CD4-positive, alpha-beta T cell (primary cell): ENCODE data around the gene MARCHF3. TPM values are rescaled to one million over a fixed set of nuclear protein-coding genes. Genes with fewer than 3 reads are reported as not detected.

ENCODE experiments used
- ATAC-seq: fragments of 200-7000 bp; cut with Tn5 transposase; one replicate; pipeline ENCODE4 v1.10.0; 2022; ENCODE audit warnings: mild to moderate bottlenecking; ENCODE audit not compliant: poor library complexity
- CTCF ChIA-PET: fragments of 350-600 bp; sonication (Branson Sonifier 250); formaldehyde crosslinking; loops from one replicate; lab custom pipeline; 2021; ENCODE audit warnings: antibody characterized with exemption, inconsistent platforms; lab: Charles Lee
- POLR2A ChIA-PET: fragments of 350-600 bp; sonication (Branson Sonifier 250); formaldehyde crosslinking; loops from one replicate; lab custom pipeline; 2021; ENCODE audit warnings: antibody characterized with exemption, inconsistent platforms; lab: Charles Lee
- DNase-seq, 14 experiments: peaks; one replicate each; pipeline ENCODE4 v3.0.0-alpha.2; 2013 to 2020; ENCODE audit warnings: mixed read lengths in 2 of 14
- H3K27ac ChIP-seq, 2 donors: one replicate each; pipeline versions ENCODE4 v1.5.1 to v1.7.0; 2013; ENCODE audit warnings: low read length in 2 of 2, low read depth in 1 of 2, mild to moderate bottlenecking in 1 of 2
- H3K27me3 ChIP-seq, 2 experiments: 1 replicate in 1 of 2; 2 replicates in 1 of 2; pipeline versions ENCODE4 v1.6.1 to v1.7.0; 2013; ENCODE audit warnings: low read length in 2 of 2, control low read depth in 1 of 2, mild to moderate bottlenecking in 1 of 2, moderate library complexity in 1 of 2; ENCODE audit not compliant: insufficient read depth in 2 of 2, control insufficient read depth in 1 of 2
- H3K36me3 ChIP-seq: one replicate; pipeline ENCODE4 v1.6.1; 2013; ENCODE audit warnings: low read length, control low read depth; ENCODE audit not compliant: insufficient read depth
- H3K4me1 ChIP-seq: one replicate; pipeline ENCODE4 v1.6.1; 2013; ENCODE audit warnings: low read length, control low read depth; ENCODE audit not compliant: insufficient read depth
- H3K4me3 ChIP-seq: one replicate; pipeline ENCODE4 v1.5.1; 2013; ENCODE audit warnings: mild to moderate bottlenecking, low read length, moderate library complexity
- H3K9me3 ChIP-seq, 2 experiments: 1 replicate in 1 of 2; 2 replicates in 1 of 2; pipeline versions ENCODE4 v1.6.1 to v1.7.0; 2013; ENCODE audit warnings: low read length in 2 of 2, mild to moderate bottlenecking in 2 of 2, control low read depth in 1 of 2, moderate library complexity in 1 of 2; ENCODE audit not compliant: control insufficient read depth in 1 of 2, insufficient read depth in 1 of 2
- H3K27ac Mint-ChIP-seq: one replicate; pipeline ENCODE4 v1.8.0; 2020; ENCODE audit warnings: mixed read lengths
- H3K27me3 Mint-ChIP-seq: one replicate; pipeline ENCODE4 v1.8.0; 2021; ENCODE audit warnings: mixed read lengths
- H3K36me3 Mint-ChIP-seq: one replicate; pipeline ENCODE4 v1.8.0; 2021; ENCODE audit warnings: low read depth, mixed read lengths
- H3K4me1 Mint-ChIP-seq: one replicate; pipeline ENCODE4 v1.8.0; 2021; ENCODE audit warnings: low read depth, mixed read lengths
- H3K4me3 Mint-ChIP-seq: one replicate; pipeline ENCODE4 v1.8.0; 2020; ENCODE audit warnings: mild to moderate bottlenecking, mixed read lengths
- H3K9me3 Mint-ChIP-seq: one replicate; pipeline ENCODE4 v1.8.0; 2020; ENCODE audit warnings: mixed read lengths
- intact Hi-C, 2 experiments: fragments of 100-400 bp; cut with DNase I in 1 of 2; cut with micrococcal nuclease in 1 of 2; formaldehyde crosslinking; loops; one replicate each; pipeline versions ENCODE4 v1.15.1 to v1.9.0; 2023 to 2025; cut with DNase I, micrococcal nuclease
- total RNA-seq, 174 experiments: library from RNA in 2 of 174; stranded (reverse) in 2 of 174; gene quantifications; one replicate each; pipeline ENCODE4 v1.2.3 and lab custom pipeline; 2021 to 2026
- TF ChIP-seq, protein P1 (sequence below): fragments of 200-600 bp; IDR thresholded peaks from one replicate; pipeline ENCODE4 v1.8.0; 2022; ENCODE audit warnings: antibody characterized with exemption, mild to moderate bottlenecking

MARCHF3 gene
- total RNA-seq, 2 experiments from 2014 or later = 5.2 to 6.2 TPM

DNA sequence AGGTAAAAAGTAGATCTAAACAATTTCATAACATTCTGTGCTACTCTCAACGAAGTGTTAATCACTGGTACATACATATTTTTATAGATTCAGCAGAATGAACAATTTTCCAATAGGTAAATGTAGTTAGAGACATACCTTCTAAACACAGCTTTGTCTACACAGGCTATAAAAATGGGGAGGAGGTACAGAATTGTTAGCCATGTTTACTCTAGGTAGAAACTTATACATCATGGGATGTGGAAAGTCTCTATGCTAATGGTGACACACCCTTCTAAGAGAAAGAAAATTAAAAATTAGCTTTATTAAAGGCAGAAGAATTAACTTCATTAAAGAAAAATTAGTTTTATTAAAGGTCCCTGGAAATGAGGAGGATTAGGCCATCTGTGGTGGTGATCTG lies 31.2 kb upstream of the MARCHF3 start:
- TF ChIP-seq, protein P1, sequence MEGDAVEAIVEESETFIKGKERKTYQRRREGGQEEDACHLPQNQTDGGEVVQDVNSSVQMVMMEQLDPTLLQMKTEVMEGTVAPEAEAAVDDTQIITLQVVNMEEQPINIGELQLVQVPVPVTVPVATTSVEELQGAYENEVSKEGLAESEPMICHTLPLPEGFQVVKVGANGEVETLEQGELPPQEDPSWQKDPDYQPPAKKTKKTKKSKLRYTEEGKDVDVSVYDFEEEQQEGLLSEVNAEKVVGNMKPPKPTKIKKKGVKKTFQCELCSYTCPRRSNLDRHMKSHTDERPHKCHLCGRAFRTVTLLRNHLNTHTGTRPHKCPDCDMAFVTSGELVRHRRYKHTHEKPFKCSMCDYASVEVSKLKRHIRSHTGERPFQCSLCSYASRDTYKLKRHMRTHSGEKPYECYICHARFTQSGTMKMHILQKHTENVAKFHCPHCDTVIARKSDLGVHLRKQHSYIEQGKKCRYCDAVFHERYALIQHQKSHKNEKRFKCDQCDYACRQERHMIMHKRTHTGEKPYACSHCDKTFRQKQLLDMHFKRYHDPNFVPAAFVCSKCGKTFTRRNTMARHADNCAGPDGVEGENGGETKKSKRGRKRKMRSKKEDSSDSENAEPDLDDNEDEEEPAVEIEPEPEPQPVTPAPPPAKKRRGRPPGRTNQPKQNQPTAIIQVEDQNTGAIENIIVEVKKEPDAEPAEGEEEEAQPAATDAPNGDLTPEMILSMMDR = no peak
- H3K36me3 Mint-ChIP-seq = peaks cover 38% of the 10 kb centered on the region
- Histone ChIP-seq H3K27ac (no peak overlapping the region), H3K27me3 (no peaks in the 10 kb centered on the region), H3K4me3 (no peak overlapping the region), H3K4me1 (no peaks in the 10 kb centered on the region), H3K36me3 (peaks cover 6% of the 10 kb centered on the region), H3K9me3 (no peaks in the 10 kb centered on the region)
- H3K9me3 Mint-ChIP-seq = no peaks in the 10 kb centered on the region
- H3K27ac Mint-ChIP-seq = no peak overlapping the region
- DNase-seq = no peak
- no peaks in the 10 kb centered on the region for H3K27me3 Mint-ChIP-seq
- no peak overlapping the region for H3K4me3 Mint-ChIP-seq
- ChIA-PET POLR2A (no interaction called here), CTCF (no interaction called here)
- intact Hi-C loops = no loop called here
- peaks cover 4% of the 10 kb centered on the region for H3K4me1 Mint-ChIP-seq
- no peak for ATAC-seq

DNA sequence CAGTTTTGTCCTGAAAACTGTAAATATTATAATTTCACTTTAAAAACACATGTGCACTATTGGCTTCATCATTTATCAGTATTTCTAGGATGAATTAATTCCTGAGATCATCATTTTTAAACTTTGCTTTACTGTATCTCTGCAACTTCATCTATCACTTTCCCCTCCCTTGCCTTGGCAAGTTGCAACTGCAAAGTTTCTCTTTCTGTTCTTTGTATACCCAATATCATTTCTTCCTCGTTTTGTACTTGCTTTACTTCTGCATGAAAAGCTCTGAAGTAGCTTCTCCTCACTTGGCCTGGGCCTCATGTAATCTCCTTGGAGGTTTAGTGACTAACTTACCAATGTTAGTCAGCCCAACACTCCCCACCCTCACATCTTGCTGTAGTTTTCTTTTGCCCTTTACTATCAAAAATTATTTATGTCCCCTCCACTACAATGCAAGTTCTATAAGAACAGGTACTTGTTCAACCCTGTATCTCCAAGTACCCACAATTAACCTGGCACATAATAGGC lies 30.2 kb upstream of the MARCHF3 start:
- H3K36me3 Mint-ChIP-seq = peaks cover 48% of the 10 kb centered on the region
- no peak overlapping the region for H3K4me3 ChIP-seq
- intact Hi-C loops = no loop called here
- TF ChIP-seq, protein P1 = no peak
- ChIA-PET CTCF (no interaction called here), POLR2A (no interaction called here)
- no peaks in the 10 kb centered on the region for H3K27me3 ChIP-seq
- ATAC-seq (no peak), DNase-seq (no peak)
- H3K27ac Mint-ChIP-seq = no peak overlapping the region
- H3K9me3 ChIP-seq = no peaks in the 10 kb centered on the region
- no peaks in the 10 kb centered on the region for H3K4me1 ChIP-seq
- H3K27me3 Mint-ChIP-seq = no peaks in the 10 kb centered on the region
- H3K36me3 ChIP-seq = peaks cover 15% of the 10 kb centered on the region
- peaks cover 4% of the 10 kb centered on the region for H3K4me1 Mint-ChIP-seq
- no peak overlapping the region for H3K4me3 Mint-ChIP-seq
- no peak overlapping the region for H3K27ac ChIP-seq
- H3K9me3 Mint-ChIP-seq = no peaks in the 10 kb centered on the region

DNA sequence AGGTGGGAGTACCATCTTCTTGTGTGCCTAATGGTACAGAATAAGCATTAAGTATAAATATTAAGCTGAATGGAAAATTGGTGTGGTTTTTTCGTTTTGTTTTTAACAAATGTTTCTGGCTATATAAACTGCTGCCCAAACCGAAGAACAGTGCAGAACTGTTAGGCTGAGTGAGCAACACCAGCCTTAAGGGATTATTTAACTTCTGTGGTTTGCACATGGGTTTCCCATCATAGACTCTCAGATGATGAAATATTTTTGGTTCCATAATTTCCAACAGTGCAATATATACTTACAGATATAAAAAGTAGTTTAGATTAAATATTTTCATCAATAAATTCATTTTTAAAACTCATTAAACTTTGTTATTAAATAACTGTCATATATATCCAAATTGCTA lies 26.5 kb upstream of the MARCHF3 start:
- CTCF ChIA-PET = no interaction called here
- Mint-ChIP-seq H3K4me1 (peaks cover 2% of the 10 kb centered on the region), H3K27me3 (no peaks in the 10 kb centered on the region), H3K27ac (no peak overlapping the region), H3K4me3 (no peak overlapping the region), H3K9me3 (no peaks in the 10 kb centered on the region), H3K36me3 (peaks cover 78% of the 10 kb centered on the region)
- TF ChIP-seq, protein P1 = no peak
- no peak overlapping the region for H3K4me3 ChIP-seq
- no peaks in the 10 kb centered on the region for H3K27me3 ChIP-seq
- H3K27ac ChIP-seq = no peak overlapping the region
- POLR2A ChIA-PET = interaction anchor here (1.2 to 1.6 kb wide), 2 partner anchors 10 to 14 kb away, joined by 3 read pairs; no protein-coding TSS in a partner anchor
- no peaks in the 10 kb centered on the region for H3K4me1 ChIP-seq
- H3K36me3 ChIP-seq = peaks cover 9% of the 10 kb centered on the region
- intact Hi-C loops = no loop called here
- ATAC-seq (no peak), DNase-seq (no peak)
- no peaks in the 10 kb centered on the region for H3K9me3 ChIP-seq
